ENCODE results near the gene NEUROD4. TPM values are rescaled to one million over a fixed set of nuclear protein-coding genes. Genes with fewer than 3 reads are reported as not detected.

NEUROD4 gene
- total and polyA plus RNA-seq, 2 experiments from 2014 or later: not detected

DNA sequence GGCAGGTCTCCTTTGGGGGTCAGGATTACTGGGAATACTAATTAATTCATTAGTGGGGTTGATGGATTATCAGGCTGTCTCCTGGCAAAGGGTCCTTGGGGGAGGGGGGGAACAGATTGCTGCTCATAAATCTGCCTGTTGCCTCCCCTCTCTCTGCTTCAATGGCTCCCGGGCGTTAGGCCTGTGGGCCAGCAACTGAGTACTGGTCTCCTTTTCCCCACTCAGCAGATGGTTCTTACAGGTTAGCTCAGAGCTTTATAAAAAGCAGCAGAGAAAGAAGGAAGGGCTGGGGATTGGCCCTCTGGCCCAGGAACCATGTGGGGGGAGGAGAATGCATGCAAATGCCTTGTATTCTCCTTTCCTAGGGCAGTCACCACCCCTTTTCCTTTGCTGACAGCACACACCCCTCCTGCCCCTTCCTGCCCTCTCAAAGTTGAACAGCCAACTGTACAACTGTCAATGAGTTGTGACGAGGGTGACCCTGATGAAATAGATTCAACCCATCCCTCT lies 2.3 kb upstream of the NEUROD4 start:
- Histone ChIP-seq H3K4me2 (no peak overlapping the region), H3K9me3 (ENCODE audit: low read depth) (no peaks in the 10 kb centered on the region), H2AFZ (no peak overlapping the region), H3K27me3 (peaks cover 16% of the 10 kb centered on the region), H3K79me2 (no peaks in the 10 kb centered on the region), H3K36me3 (replicated peaks; ENCODE audit: insufficient read depth, low read depth) (no peaks in the 10 kb centered on the region), H3K9me2 (replicated peaks; ENCODE audit: insufficient read depth) (no peaks in the 10 kb centered on the region), H3K4me3 (no peak overlapping the region), H3K4me1 (ENCODE audit: insufficient read depth) (no peaks in the 10 kb centered on the region), H3K27ac (no peak overlapping the region), H4K20me1 (ENCODE audit: insufficient read depth, poor library complexity, severe bottlenecking) (no peaks in the 10 kb centered on the region)
- TF ChIP-seq, protein P1, sequence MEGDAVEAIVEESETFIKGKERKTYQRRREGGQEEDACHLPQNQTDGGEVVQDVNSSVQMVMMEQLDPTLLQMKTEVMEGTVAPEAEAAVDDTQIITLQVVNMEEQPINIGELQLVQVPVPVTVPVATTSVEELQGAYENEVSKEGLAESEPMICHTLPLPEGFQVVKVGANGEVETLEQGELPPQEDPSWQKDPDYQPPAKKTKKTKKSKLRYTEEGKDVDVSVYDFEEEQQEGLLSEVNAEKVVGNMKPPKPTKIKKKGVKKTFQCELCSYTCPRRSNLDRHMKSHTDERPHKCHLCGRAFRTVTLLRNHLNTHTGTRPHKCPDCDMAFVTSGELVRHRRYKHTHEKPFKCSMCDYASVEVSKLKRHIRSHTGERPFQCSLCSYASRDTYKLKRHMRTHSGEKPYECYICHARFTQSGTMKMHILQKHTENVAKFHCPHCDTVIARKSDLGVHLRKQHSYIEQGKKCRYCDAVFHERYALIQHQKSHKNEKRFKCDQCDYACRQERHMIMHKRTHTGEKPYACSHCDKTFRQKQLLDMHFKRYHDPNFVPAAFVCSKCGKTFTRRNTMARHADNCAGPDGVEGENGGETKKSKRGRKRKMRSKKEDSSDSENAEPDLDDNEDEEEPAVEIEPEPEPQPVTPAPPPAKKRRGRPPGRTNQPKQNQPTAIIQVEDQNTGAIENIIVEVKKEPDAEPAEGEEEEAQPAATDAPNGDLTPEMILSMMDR (IDR thresholded peaks at IDR 0.05; ENCODE audit: poor library complexity): no peak
- TF ChIP-seq EZH2 (IDR thresholded peaks at IDR 0.05; ENCODE audit: borderline replicate concordance): no peak
- no peak for TF ChIP-seq EZH2phosphoT487 (IDR thresholded peaks at IDR 0.05; ENCODE audit: low read depth, severe bottlenecking, unreplicated experiment)
- DNase-seq (ENCODE audit: low spot score): no peak
- 70% methylated on average over 3 of the region's 3 CpGs for WGBS (ENCODE audit: low lambda C conversion rate, missing lambda C conversion rate)

- no peaks in the 10 kb centered on the region for H3K36me3 ChIP-seq (replicated peaks; ENCODE audit: insufficient read depth, low read depth)
- H3K9me3 ChIP-seq (ENCODE audit: low read depth): no peaks in the 10 kb centered on the region
- no peaks in the 10 kb centered on the region for H3K79me2 ChIP-seq
- no peaks in the 10 kb centered on the region for H3K9me2 ChIP-seq (replicated peaks; ENCODE audit: insufficient read depth)
- H4K20me1 ChIP-seq (ENCODE audit: insufficient read depth, poor library complexity, severe bottlenecking): no peaks in the 10 kb centered on the region
- H3K4me3 ChIP-seq: no peak overlapping the region
- H2AFZ ChIP-seq: no peak overlapping the region
- 72% methylated on average over 2 of the region's 2 CpGs for WGBS (ENCODE audit: low lambda C conversion rate, missing lambda C conversion rate)
- H3K27me3 ChIP-seq: peaks cover 29% of the 10 kb centered on the region
- no peak for DNase-seq (ENCODE audit: low spot score)
- TF ChIP-seq EZH2 (IDR thresholded peaks at IDR 0.05; ENCODE audit: borderline replicate concordance): no peak
- TF ChIP-seq, protein P1 (IDR thresholded peaks at IDR 0.05; ENCODE audit: poor library complexity): no peak
- TF ChIP-seq EZH2phosphoT487 (IDR thresholded peaks at IDR 0.05; ENCODE audit: low read depth, severe bottlenecking, unreplicated experiment): no peak
- no peak overlapping the region for H3K4me2 ChIP-seq
- no peaks in the 10 kb centered on the region for H3K4me1 ChIP-seq (ENCODE audit: insufficient read depth)
- no peak overlapping the region for H3K27ac ChIP-seq
These were observed 4.8 kb downstream of the NEUROD4 start for GRCh38 chr12:55024575-55024974.

DNA sequence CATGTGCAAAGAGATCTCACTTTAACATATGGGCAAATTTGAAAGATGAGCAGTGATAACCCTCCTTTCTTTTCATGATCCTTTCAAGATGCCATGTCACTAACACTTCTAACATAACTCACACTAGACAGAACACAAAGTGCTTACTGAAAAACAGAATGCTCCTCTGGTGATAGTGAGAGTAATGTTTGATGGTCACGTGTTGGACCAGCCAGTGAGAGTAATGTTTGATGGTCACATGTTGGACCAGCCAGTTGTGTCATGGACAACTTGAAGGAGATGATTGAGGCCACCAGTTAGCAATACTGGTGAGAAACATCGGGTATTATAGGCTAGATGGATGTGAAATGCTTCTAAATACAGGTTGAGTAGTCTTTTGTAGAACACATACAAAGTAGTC lies 5.7 kb downstream of the NEUROD4 start:
- TF ChIP-seq EZH2 (IDR thresholded peaks at IDR 0.05; ENCODE audit: borderline replicate concordance) (no peak), EZH2phosphoT487 (IDR thresholded peaks at IDR 0.05; ENCODE audit: low read depth, severe bottlenecking, unreplicated experiment) (no peak)
- TF ChIP-seq, protein P1 (IDR thresholded peaks at IDR 0.05; ENCODE audit: poor library complexity): no peak
- no peak for DNase-seq (ENCODE audit: low spot score)
- 61% methylated on average over 2 of the region's 2 CpGs for WGBS (ENCODE audit: low lambda C conversion rate, missing lambda C conversion rate)
- H3K27ac ChIP-seq: no peak overlapping the region
- H3K4me2 ChIP-seq: no peak overlapping the region
- no peak overlapping the region for H3K4me3 ChIP-seq
- no peaks in the 10 kb centered on the region for H4K20me1 ChIP-seq (ENCODE audit: insufficient read depth, poor library complexity, severe bottlenecking)
- H3K4me1 ChIP-seq (ENCODE audit: insufficient read depth): no peaks in the 10 kb centered on the region
- H2AFZ ChIP-seq: no peak overlapping the region
- H3K36me3 ChIP-seq (replicated peaks; ENCODE audit: insufficient read depth, low read depth): no peaks in the 10 kb centered on the region
- no peaks in the 10 kb centered on the region for H3K9me2 ChIP-seq (replicated peaks; ENCODE audit: insufficient read depth)
- H3K79me2 ChIP-seq: no peaks in the 10 kb centered on the region
- H3K27me3 ChIP-seq: peaks cover 34% of the 10 kb centered on the region
- H3K9me3 ChIP-seq (ENCODE audit: low read depth): no peaks in the 10 kb centered on the region
